ENCODE measurements around the gene ZIC1. TPM values are rescaled to one million over a fixed set of nuclear protein-coding genes. Genes with fewer than 3 reads are reported as not detected.

ZIC1 gene
- polyA plus RNA-seq, 10 donors: 7.6 to 55.9 (median 40.3) TPM

GRCh38 chr3:147420353-147421183, 11.4 kb downstream of the ZIC1 start:
- DNase-seq: no peak

DNA sequence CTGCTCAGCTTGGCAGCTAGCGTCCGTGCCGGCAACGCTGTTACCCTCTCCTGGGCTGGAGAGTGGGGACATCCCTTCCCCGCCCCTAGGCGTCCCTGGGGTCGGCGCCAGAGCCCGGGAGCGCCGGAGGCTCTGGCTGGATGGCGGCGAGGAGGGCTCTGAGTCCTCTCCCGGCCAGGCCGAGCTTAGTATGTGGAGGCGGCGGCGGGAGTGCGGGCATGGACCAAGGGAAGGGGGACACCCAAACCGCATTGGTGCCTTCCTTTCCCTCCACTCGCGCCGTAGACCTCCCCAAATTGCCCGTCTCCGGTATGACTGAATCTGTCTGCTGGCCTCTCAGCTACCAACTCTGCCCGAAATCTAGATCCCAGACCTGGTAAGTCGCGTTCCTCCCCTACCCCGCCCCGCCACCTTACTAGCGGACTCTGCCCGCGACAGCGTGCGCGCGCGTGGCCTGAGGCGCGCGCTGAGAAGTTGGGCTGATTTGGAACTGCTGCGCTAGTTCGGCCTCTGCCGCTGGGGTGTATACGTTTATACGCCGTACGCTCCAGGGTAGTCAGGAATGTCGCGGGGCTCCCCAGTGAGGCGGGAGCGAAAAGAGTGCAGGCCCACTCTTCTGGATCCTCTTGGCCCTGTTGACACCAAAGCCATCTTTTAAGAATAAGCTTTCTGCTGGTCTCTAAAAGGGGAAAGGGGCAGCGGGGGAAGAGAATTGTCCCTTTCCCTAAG, 12.2 kb downstream of the ZIC1 start:
- DNase-seq: peak in 2 of 3 donors; percentile 77 to 82

GRCh38 chr3:147422196-147422595, 13.0 kb downstream of the ZIC1 start:
- DNase-seq: peak in 1 of 3 donors; percentile 58

DNA sequence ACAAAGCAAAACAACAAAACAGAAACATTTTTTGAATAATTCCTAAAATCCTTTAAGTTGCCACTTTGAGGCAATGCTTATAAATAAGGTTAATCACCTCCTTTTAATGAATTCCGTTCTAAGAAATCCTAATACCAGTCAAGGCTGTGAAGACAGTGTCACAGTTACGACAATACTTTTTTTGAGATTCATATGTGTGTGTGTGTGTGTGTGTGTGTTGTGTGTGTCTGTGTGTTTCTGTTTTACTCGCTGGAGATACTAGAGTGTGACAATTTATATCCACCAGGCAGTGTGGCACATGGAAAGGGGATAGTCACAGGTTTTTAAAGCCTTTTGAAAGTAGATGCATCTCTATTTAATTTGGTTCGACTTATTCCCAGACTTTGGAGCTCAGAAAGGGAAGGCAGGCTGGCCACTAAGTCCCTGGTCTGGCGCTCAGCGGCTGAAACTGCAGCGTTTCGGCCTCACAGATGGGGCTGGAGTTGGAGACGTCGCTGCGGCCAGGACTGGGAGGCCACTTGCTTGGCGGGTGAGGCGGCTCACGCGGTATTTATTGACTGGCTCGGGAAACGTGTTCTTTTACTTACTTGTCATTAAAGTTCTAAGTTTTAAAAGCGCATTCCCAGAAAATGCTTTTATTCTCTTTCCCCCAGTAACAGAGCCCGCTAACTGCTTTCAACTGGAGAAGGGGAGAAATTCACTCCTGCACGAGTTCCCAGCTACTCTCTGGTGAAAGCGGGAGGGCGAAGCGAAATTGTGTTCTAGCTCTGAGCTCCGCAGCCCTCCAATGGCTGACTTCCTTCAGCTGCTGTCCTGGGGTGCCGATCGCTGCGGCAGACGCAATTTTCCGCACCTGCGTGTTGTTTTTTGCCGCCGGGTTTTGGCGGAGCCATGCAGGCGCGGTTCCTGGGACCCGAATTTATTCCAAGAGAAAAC, 13.7 kb downstream of the ZIC1 start:
- DNase-seq: peak in 1 of 3 donors; percentile 80

- no peak for DNase-seq
Observed at GRCh38 chr3:147423537-147423797, 14.3 kb downstream of the ZIC1 start.

DNA sequence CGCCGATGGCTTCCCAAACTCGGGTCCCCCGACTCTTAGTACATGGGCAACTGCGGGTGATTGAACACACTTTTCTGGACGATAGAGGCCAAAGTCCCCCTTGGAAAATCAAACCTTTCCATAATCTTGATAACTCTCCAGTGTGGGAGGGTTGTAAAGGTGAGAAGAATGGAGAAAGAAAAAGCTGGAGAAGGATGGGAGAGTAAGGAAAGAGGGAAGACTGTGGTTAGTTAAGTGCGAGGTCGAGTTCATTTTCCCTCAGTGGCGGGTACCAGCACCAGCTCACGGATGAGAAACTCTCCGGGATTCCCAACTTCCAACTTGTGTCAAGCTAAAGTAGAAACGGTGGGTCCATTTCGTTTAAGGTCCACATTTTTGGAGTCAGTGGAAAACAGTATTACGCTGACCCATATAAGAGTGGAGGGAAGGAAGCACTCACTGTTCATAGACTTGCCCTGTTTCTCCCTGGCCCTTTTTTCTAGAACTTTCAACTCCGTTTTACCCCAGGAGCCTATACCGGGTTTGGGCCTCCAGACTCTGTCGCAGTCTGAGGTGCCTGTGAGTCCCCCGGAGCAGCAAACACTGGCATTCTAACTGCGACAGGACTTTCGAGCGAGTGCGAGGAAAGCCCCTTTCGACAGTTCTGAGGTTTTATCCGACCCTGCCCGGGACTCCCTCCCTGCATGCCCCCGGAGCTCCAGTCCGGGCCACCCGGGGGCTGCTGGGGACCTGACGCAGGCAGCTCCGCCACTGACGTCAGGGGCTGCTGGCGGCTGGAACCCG, 14.8 kb downstream of the ZIC1 start:
- DNase-seq: peak in 1 of 3 donors; percentile 64

DNA sequence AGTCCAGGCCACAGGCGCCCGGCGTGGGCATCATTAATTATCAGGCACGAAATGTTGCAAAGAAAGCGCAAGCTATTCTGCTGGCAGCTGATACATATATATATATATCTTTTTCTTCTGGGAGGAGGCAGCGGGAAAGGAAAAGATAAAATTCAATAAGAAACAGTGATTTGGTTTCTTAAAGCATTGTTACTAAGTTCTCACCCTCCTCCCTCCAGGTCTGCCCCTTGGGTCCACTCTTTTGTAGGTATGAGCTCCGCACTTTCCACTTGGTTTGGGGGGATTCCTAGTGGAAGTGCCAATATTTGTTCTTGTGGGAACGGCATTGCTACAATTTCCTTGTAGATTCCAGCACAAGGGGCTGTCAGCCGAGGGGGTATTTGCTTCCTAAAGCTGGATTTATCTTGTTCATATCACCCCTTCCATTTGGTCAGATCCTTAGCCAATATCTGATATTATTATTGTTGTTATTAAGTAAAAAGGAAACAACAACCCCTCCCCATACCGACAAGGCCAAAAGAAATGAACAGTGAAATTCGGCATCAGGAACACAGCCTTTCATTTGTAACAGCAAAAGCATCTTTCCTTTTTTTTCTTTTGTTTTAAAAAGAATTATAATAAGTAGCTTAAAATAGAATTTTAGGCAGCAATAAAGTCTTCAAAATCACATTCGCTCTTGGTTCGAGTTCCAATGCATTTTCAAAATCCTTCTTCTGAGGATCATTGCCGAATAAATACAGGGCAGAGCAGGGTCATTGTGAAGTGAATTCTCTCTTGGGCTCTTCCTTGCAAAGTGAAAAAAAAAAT, 15.6 kb downstream of the ZIC1 start:
- DNase-seq: no peak

DNA sequence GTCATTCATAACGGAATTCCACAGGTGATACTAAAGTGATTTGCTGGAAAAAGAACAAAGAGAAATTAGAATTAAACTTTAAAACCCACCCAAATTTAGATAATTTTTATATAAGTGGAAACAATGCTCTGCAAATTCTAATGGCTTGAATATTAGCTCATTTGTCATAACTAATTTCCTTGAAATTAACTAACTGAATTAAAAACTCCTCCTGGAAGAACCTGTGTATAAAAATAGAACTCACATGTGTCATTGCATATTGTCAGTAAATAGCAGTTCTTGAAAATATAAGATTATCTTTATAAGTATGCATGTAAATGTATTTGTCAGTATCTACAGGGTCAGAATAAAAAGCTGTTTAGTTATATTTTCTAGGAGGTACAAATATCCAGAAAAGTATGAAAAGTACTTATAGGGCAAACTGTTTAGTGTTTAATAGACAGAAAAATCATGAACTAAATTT, 16.3 kb downstream of the ZIC1 start:
- DNase-seq: no peak

DNA sequence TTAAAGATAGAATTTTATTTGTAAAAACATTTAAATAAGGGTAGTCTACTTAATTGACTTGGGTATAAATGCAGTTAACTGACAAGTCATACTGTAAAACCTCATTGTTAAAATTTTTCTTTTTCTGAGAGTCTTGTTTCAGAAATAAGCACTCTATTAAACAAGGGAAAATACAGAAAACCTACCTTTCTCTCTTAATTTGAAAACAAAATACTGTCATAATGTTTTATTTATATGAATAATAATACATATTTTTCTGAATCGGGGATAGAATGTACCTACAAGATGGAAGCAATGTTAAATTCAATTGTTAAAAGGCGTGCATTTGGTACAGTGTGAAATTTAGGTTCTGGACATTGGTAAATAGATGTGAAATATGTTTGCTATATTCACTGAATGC, 17.8 kb downstream of the ZIC1 start:
- no peak for DNase-seq

GRCh38 chr3:147427746-147428145, 18.6 kb downstream of the ZIC1 start:
- DNase-seq: no peak

DNA sequence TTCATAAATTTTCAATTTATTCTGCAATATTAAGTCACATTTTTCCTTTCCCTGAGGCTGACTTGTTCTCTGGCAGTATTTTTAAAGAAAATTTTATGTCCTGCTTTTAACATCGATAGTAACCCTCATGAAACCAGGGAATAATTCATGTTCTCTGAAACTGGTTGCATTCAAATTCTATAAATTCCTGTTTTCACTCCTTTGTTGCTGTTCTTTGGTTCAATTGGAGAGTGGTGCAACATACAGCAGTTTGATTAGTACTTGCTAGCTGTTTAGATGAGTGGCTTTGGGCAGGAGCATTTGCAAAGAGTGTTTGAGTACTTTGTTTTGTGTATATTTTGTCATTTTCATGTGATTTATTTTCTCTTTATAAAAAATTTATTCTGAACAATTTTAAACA, 19.2 kb downstream of the ZIC1 start:
- no peak for DNase-seq

DNA sequence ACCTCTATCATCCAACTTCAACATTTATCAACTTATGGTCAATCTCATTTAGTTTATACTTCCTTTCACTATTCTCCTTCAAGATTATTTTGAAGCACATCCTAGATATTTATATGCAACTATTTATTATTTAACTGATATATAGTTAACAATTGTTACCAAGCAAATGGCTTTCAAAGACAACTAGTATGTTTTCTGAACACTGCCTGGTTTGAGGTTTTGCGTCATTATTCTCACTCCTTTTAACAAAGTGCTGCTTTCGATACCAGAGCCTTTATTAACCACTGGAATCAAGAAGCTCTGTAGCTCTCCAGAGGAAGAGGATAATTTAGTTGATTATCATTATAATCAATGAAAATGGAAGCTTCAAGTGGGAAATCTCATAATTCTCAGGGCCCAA, 19.6 kb downstream of the ZIC1 start:
- no peak for DNase-seq

GRCh38 chr3:147431751-147432150, 22.6 kb downstream of the ZIC1 start:
- DNase-seq: no peak

DNA sequence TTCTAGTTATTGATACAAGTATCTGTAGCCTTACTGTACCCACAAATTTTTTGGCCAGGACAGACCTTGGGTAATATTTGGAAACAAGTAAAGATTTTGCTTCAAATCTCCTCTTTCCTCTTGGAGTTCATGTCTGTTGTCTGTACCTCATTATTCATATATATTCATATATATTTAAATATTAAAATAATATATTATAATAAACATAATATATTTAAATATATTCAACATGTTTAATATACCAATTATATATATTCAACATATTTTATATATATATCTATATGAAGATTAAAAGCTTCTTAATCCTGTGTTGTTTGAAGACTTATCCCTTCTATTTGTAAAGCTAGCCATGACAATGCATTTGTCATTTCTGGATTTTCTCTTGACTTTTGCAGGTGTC, 38.1 kb downstream of the ZIC1 start:
- no peak for DNase-seq

DNA sequence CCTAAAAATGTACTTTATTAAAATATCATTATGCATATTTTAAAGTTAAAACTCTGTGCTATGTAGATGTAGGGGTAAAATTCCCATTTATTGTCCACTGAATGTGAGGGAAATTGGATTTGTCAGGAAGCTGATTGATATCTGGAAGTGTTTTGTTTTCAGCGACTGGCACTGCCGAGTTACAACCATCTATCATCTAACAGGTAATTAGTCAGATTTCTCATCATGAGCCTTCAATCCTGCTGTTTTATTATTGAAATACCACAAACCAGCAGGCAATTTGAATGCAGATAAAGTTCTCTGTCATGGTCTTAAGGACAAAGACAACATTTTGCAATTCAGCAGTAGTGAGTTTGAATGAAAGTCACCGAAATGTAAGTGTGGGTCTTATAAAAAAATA, 40.5 kb downstream of the ZIC1 start:
- DNase-seq: no peak

DNA sequence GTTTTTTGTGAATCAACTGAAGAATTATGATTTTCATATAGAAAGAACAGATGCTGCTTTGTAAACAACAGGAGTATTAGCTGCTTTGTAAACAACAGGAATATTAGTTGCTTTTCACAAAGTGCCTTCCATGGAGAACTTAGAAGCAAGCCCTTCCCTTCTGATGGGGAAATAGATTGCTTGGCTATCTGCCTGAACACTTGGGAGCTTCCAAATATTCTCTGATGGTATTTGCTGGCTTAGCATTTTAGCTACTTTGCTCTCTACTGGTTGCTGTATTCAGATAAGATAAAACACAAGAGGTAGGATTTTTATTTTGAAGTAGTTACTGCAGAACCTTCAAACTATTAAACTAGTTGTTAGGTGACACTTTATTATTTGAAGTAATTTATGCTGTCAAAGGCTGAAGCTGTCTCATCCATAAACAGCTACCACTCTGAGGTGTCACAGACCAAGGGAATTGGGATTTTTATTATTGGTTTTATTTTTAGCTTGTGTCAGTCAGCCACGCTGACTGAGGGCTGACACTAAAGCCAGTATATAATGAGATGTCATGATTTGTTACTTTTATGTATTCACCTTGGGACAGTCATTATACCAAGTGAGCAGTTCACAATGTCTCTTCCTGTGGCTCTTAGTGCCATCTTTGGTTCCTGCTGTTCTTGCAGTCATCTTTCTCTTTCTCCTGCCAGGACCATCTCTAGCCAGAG, 50.0 kb downstream of the ZIC1 start:
- DNase-seq: peak in 2 of 3 donors; percentile 5 to 7

DNA sequence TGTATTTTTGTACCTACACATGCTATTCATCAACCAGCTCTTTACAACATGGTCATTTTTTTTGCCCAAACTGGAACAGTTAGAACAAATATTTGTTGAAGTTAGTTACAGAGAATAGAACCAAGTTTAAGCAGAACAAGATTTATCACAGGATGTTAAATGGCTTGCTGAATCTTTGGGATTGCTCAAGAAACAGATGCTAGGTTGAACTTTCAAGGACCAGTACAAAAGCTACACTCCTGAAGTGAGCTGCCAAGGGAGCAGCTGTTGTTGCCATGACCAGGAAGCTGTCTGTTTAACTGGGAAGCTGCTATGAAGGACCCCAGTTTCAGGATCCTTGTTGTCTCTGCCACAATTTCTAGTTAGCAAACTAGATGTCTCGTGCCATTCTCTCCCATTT, 53.7 kb downstream of the ZIC1 start:
- peak; percentile 4 to 18 (median 6) for DNase-seq
